GM21515 (cell line): Measurements from ENCODE around the gene SYT11.
"Not testable (repeated sequence)": the region's sequence is repeated elsewhere in the genome, so short reads cannot be mapped to it uniquely, and the experiment has no call there.

Experiments used
- ATAC-seq: cut with Tn5 transposase; IDR thresholded peaks from one replicate; pipeline ENCODE4 v1.9.1; 2021; ENCODE audit not compliant: unreplicated experiment

Gene SYT11

GRCh38 chr1:155859234-155859829, at the start of gene SYT11:
Gene SYT11 (plus strand): TSS chr1:155859567. CDS start chr1:155859762, 195 bp downstream.
- peak; percentile 59 for ATAC-seq

GRCh38 chr1:155812878-155813277, 46.5 kb upstream of the SYT11 start:
- ATAC-seq: no peak

- ATAC-seq: no peak
Measured at GRCh38 chr1:155813672-155814071, 45.7 kb upstream of the SYT11 start.

GRCh38 chr1:155816351-155816750, 43.0 kb upstream of the SYT11 start:
- no peak for ATAC-seq

GRCh38 chr1:155827450-155827849, 31.9 kb upstream of the SYT11 start:
- ATAC-seq: no peak

- ATAC-seq: no peak
Measured at GRCh38 chr1:155831279-155831976, 27.9 kb upstream of the SYT11 start.

- no peak for ATAC-seq
Measured at GRCh38 chr1:155833665-155834295, 25.6 kb upstream of the SYT11 start.

GRCh38 chr1:155834296-155834926, 25.0 kb upstream of the SYT11 start:
- no peak for ATAC-seq

- not testable (repeated sequence) for ATAC-seq
Measured at GRCh38 chr1:155834927-155835399, 24.4 kb upstream of the SYT11 start.

- ATAC-seq: no peak
Measured at GRCh38 chr1:155835548-155835947, 23.8 kb upstream of the SYT11 start.

- ATAC-seq: no peak
Measured at GRCh38 chr1:155840386-155840785, 19.0 kb upstream of the SYT11 start.

GRCh38 chr1:155844860-155845421, 14.4 kb upstream of the SYT11 start:
- ATAC-seq: no peak

GRCh38 chr1:155847823-155848529, 11.4 kb upstream of the SYT11 start:
- ATAC-seq: no peak

GRCh38 chr1:155850345-155850744, 9.0 kb upstream of the SYT11 start:
- no peak for ATAC-seq

- no peak for ATAC-seq
Measured at GRCh38 chr1:155856257-155856974, 3.0 kb upstream of the SYT11 start.

- peak; percentile 54 for ATAC-seq
Measured at GRCh38 chr1:155856975-155857930, 2.1 kb upstream of the SYT11 start, which contains the start of gene GON4L. Gene GON4L (minus strand): TSS chr1:155857214. CDS start chr1:155853780, 3,434 bp downstream.

GRCh38 chr1:155858800-155859233, 550 bp upstream of the SYT11 start:
- ATAC-seq: peak; percentile 3
